Gastrocnemius medialis (tissue), 4 donors: ENCODE data around the gene RUNDC1.

Source experiments
- POLR2A ChIP-seq, 2 donors: fragments of 450-650 bp; IDR thresholded peaks; one replicate each; pipeline ENCODE4 v1.6.1; 2017; ENCODE audit warnings: antibody characterized with exemption in 2 of 2, mild to moderate bottlenecking in 2 of 2, moderate library complexity in 2 of 2
- TF ChIP-seq, protein P1 (sequence below), 5 experiments: fragments of 450-650 bp in 3 of 5; fragments of 200-600 bp in 2 of 5; sonication (generic) in 2 of 5; IDR thresholded peaks in 4 of 5; conservative IDR thresholded peaks in 1 of 5; 1 replicate in 4 of 5; 2 replicates in 1 of 5; pipeline ENCODE4 v1.5.1; 2016 to 2019; ENCODE audit warnings: antibody characterized with exemption in 5 of 5, mild to moderate bottlenecking in 3 of 5, moderate library complexity in 3 of 5

DNA sequence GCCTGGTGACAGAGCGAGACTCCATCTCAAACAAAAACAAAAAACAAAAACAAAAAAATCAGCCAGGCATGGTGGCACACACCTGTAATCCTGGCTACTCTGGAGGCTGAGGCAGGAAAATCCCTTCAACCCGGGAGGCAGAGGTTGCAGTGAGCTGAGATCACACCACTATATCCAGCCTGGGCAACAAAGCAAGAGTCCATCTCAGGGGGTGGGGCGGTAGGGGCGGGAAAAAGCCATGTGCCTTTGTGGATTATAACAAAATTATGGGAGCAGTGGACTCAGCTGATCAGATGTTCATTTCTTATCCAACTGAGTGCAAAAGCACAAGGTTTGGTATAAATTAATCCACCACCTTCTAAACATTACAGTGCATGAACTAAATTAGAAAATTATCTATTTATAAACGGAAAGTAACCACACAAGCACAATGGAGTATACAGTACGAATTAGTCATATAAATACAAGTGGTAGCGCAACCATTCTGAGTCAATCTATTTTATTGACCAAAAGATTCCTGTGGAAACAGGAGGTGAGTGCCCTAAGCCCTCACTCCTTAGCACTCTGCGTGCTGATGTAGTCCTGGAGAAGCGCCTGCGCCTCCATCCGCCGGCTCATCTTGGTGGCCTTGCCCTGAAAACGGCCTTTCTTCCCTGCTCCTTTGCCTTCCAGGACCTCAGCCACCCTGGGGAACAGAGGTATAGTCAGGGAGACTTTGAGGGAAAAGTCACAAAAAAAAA, 30.2 kb upstream of the RUNDC1 start:
- TF ChIP-seq, protein P1, sequence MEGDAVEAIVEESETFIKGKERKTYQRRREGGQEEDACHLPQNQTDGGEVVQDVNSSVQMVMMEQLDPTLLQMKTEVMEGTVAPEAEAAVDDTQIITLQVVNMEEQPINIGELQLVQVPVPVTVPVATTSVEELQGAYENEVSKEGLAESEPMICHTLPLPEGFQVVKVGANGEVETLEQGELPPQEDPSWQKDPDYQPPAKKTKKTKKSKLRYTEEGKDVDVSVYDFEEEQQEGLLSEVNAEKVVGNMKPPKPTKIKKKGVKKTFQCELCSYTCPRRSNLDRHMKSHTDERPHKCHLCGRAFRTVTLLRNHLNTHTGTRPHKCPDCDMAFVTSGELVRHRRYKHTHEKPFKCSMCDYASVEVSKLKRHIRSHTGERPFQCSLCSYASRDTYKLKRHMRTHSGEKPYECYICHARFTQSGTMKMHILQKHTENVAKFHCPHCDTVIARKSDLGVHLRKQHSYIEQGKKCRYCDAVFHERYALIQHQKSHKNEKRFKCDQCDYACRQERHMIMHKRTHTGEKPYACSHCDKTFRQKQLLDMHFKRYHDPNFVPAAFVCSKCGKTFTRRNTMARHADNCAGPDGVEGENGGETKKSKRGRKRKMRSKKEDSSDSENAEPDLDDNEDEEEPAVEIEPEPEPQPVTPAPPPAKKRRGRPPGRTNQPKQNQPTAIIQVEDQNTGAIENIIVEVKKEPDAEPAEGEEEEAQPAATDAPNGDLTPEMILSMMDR (IDR thresholded peaks at IDR 0.05 in 4 of 5, conservative IDR thresholded peaks at IDR 0.05 in 1 of 5) = no peak
- no peak for TF ChIP-seq POLR2A (IDR thresholded peaks at IDR 0.05)
